CD4-positive, alpha-beta T cell treated with Interleukin-10 for 1 hour (primary cell): Measurements from ENCODE around the gene MAP3K5.
"Not testable (repeated sequence)": the region's sequence is repeated elsewhere in the genome, so short reads cannot be mapped to it uniquely, and the experiment has no call there.

Experiments
- DNase-seq: peaks from one replicate; pipeline ENCODE4 v3.0.0-alpha.2; 2020

MAP3K5 gene

DNA sequence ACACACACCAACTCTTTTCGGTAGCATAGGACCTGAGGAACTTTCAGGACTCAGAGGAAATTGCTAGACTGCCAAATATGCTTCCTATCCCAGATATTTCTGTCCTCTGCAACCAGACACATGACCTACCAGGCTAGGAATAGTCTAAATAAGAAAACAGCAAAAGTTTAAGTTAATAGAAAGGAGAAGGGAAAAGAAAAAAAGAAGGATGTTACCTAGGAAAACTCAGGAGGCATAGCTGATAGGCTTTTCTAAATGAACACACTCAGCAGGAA lies 74.6 kb downstream of the MAP3K5 start:
- DNase-seq: no peak

DNA sequence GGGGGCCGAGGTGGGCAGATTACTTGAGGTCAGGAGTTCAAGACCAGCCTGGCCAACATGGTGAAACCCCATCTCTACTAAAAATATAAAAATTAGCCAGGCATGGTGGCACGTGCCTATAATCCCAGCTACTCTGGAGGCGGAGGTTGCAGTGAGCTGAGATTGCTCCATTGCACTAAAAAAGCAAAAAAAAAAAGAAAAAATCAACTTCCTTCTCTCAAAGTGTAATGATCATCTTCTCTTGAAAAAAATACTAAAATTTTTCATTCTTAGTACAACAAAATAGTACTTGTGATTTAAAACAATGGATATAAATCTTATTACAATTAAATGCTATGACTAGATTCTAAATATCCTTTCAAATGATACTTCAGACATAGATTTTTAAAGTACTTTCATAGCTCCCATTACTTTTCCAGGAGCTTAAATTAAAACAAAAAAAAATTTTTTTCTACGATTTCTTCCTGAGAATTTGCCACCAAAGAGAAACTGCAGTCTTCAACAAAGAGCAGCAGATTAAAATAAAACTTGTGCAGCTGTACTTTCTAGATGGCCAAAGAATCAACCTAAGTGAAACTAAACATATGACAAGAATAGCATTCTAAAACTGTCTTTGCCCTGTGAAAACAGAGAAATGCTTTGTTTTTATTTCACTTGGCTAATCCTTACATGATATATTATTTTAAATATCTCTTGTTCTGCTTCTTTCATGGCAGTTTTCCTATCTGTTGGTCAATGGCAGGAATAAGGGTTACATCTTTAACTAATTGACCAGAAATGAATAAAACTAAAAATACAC lies 75.2 kb downstream of the MAP3K5 start:
- DNase-seq: no peak

DNA sequence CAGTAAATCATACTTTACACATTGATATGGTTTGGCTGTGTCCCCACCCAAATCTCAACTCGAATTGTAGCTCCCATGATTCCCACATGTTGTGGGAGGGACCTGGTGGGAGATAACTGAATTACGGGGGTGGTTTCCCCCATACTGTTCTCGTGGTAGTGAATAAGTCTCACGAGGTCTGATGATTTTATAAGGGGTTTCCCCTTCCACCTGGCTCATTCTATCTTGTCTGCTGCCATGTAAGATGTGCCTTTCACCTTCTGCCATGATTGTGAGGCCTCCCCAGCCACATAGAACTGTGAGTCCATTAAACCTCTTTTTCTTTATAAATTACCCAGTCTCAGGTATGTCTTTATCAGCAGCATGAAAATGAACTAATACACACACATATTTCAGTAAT lies 79.6 kb downstream of the MAP3K5 start:
- not testable (repeated sequence) for DNase-seq

DNA sequence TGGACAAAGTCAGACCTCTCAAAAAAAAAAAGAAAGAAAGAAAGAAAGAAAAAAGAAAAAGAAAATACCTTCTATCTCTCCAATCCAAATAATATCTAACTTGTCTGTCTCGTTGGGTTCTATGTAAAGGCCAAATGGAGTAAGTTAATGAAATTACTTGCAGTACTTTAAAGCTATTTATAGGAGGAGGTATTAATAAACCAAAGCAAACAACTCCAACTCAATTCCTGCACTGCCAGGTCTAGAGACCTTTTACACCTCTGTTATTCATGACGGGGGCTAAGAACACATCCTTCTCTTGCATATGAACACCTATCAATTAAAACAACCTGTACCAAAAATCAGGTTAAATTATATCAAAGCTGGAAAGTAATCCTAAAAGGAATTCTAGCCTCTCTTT lies 80.6 kb downstream of the MAP3K5 start:
- no peak for DNase-seq

DNA sequence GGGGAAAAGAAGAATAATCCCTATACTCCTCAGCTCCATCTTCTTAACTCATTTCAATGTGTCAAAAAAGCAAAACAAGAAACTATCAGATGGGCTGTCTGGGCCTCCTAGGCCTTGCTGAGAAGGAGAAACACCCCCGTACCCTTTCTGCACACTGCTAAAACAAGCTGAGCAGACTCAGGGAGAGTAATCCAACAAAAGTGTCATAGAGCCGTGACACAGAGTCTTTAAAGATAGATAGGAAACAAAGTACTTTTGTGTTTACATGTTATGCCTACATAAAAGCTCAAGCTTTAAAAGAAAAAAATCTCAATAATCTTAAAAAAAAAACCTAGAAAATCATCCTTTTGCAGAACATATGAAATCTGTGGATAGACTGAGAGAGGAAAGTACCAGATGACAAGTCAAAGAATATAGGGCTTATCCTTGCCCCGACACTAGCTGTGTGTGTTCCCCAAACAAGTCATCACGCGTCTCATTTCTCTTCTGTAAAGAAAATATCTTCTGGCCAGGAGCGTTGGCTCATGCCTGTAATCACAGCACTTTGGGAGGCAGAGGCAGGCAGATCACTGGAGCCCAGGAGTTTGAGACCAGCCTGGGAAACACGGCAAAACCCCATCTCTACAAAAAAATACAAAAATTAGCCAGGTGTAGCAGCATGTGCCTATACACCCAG lies 81.3 kb downstream of the MAP3K5 start:
- DNase-seq: no peak

DNA sequence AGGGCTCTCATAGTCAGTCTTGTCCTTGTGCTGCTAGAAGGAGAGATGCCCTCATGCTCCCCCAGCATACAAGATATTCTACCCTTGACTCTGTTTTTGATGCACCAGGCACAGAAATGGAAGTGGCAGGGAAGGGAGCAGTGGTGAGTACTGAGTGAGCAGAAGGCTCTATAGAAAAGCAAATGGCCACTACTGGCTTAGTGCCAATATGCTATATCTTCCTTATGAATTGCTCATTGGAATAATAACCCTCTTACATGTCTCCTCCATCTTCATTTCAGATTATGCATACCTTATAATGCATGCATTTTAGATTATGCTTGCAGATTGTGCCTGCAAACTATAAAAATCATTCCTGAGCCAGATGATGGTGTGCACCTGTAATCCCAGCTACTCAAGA lies 82.8 kb downstream of the MAP3K5 start:
- DNase-seq: no peak

DNA sequence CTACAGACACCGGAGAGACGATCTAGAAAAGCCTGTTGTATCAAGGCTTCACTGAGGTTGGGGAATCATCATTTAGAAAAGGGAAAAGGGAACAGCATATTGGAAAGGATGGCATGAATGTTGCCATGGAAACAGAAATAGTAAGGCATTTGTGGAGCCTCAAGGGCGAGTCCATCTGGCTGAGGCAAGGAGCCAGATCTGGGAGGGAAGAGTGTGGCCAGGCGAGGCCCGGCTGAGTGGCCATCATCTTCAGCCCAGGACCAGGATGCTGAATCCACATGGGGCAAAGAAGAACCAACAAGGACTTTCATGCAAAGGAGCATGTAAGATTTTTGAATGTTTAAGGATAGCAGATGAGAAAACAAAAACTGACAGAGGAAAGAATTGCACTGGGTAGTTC lies 85.8 kb downstream of the MAP3K5 start:
- no peak for DNase-seq

DNA sequence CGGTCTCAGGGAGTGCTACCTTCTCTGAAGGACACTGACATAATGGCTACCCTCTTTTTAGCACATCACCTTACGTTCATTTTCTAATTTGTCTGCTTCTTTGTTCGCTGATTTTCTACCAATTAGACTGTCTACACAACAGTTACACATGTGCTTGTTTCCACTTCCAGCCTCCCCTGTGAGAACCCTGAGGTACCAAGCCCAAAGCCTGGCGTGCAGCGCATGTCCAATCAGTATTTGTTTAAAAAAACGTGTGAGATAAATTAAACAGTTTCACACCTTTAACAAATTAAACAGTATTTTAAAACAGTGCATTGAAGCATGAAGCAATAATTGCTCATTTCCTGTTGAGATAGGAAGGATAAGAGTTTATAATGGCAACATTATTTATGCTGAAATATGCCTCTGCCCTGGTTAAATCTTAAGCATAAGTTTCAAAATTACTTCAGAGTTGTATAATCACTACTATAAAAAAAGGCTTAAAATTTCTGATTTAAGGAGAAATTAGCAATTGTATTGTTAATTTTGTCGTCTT lies 88.9 kb downstream of the MAP3K5 start:
- DNase-seq: no peak

DNA sequence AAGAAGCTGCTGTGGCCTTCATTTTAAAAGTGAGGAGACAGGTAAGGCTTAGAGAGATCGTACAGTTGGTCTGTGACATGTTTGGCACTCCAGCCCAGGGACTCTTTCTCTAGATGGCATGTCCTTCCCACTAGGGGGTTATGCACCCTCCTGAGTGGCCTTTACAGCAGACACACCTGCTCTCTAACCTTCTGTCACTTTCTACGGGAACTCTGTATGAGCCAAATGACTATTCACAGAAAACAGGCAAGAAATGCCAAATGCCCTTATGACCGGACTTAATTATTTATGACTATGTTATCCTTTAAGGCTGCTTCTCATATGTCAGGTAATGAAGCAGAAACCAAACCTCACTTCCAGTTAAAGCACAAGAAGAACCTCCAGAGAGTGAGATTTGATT lies 91.2 kb downstream of the MAP3K5 start:
- no peak for DNase-seq

DNA sequence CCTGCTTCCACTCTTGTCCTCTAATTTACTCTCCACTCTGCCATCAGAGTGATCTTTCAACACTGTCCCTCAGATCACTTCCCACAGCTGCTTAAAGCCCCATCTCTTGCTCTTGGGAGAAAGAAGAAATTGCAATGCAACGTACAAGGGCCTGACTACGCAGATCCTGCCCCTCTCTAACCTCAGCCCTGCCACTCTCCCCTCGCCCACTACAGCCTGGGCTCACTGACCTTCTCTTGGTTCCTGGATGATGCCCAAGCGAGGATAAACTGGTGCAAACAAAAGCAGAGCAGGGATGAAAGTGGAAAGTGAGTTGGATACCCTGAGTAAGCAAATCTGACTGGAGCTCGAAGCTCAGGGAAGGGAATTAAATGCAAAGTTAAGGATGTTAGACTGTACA lies 92.9 kb downstream of the MAP3K5 start:
- DNase-seq: no peak

DNA sequence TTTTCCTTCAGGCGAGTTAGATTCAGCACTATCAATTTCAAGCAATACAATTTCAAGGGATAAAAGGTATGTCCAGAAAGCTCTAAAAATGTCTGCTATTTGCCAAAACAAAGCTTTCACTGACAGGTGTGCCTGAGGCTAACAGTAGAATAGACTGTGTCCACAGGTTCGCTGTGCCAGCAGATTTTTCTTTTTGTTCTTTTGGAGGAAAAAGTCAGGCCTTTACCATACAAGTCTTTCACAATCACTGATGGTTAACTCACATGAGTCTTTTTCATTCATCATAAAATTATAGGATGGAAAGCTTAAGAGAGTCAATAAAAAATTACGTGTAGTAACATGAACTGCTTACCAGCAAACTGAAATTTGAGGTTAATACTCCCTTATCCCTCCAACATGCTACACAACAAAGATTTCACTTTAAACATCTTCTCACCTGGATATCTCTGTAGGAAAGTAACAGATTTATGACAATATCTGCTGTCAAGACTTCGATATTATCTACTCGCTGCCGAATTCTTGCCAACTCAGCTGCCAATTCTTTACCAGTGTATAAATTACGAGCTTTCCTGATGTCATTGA lies 95.4 kb downstream of the MAP3K5 start:
- no peak for DNase-seq

DNA sequence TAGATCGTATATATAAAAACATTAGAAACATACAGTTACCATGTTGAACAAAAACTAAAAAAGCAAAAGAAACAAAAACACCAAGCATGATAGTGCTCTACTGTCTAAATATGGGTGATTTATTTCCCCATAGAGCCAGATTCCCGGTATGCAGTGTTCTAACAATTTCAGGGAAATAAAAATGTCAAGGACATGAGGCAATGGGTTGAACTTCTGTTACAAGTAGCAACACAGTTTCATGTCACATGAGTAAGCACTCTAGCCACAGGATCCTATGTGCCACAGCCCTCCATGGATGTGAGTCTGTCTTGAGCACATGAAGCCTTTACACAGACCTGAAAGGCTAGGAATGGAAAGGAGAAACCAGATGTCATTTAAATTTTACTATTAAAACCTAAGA lies 96.0 kb downstream of the MAP3K5 start:
- no peak for DNase-seq

DNA sequence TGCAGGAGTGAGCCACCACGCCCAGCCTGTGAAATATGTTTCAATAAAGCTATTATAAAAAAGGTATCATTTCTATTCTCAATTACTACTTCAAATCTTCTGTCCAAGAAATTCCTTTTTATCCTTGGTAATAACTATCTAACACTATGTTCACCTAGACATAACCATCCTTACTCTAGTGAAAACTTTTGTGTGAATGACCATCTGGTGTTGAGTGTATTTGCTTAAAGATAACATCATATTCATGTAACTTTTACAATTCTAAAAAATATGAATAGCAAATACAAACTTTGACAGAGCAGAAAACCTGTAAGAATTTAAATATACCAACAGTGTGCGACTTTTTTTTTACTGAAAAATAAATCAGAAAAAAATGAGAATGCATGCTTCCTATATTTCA lies 96.9 kb downstream of the MAP3K5 start:
- no peak for DNase-seq

DNA sequence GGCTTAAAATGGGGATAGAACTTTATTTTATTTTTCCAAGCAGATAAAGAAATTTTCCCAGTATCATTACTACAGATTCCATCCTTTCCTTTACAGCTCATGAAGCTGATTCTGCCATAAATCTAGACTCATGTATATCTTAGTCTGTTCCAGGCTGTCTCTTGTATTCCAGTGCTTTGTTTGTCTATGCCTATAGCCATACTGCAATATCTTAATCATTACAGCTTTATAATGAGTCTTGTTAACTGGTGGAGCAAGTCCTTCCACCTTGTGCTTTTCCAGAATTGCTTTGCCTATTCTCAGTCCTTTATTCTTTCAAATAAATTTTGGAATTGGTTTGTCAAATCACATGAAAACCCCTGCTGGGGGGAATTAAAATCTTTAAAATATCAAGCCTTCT lies 99.2 kb downstream of the MAP3K5 start:
- no peak for DNase-seq

DNA sequence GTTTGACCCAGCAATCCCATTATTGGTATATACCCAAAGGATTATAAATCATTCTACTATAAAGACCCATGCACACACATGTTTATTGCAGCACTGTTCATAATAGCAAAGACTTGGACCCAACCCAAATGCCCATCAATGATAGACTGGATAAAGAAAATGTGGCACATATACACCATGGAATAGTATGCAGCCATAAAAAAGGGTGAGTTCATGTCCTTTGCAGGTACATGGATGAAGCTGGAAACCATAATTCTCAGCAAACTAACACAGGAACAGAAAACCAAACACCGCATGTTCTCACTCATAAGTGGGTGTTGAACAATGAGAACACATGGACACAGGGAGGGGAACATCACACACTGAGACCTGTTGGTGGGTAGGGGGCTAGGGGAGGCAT lies 104.4 kb downstream of the MAP3K5 start:
- not testable (repeated sequence) for DNase-seq

DNA sequence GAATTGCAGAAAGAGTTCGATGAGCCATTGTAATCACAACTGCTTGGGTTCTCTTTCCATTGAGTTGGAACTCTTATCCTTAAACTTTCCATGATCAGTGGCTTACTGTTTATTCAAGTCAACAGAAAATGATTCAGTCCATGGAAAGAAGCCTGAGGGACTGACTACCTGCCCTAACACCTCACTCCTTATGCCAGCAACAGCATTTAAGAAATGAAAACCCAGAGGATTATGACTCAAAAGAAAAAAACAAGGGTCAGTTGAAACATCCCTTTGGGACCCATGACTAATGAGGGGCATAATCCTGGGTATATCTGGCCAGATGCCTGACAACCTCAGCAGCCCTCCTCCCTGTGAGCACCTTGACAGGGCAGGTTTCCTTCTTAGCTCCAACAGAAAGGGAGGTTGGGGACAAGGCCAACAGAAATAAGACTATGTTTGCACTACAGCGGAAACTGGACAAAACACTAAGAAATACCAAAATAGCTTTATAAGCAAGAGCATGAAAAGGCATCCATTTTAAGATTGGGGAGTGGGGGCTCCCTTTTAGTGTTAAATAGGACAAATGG lies 106.7 kb downstream of the MAP3K5 start:
- DNase-seq: no peak

DNA sequence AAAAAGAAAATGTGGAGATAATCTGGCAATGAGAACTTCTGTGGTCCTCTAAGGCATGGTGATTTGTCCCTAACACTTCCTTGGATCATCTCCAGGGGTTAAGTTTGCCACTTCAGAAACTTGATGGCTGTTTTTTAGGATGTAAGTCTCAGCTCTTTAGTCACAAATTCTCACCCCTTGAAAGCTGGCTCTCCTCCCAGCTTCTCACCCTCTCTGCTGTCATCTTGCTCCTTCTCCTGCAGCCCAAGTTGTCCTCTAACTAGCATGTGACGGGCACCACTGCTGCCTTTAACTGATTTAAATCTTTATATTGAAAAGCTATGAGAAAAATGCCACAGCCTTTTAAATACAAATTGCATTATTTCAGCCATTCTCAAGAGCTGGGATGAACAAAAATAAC lies 107.8 kb downstream of the MAP3K5 start:
- no peak for DNase-seq

DNA sequence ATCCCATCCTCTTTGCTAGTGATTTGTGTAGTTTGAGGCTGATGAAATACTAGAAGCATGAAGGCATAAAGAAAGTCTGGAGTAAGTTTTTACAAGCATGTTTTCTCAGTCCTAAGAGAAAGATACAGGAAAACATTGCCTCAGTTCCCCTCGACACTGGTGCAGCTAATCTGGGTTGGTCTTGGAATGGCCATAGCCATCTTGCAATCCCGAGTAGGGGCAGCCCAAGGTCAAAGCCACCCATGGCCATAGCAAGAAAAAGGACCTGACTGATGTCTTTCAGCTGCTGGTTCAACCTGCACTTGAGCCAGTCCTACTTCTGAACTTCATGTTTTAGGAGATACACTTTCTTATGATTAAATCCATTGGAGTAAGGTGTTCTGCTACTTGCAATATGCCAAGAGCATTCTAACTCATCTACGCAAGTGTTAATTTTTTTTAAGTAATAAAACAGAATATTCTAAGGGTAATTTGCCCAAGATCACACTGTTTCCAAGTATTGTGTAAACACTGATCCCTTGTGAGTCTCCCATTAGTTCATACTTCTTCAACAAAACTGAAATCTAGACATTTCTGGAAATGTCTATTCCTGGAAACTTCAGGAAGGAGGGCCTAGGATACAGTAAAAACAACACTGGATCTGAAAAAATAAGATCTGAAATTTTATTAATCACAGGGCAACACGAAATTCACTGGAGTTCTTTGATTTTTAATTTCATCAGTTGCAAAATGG lies 108.9 kb downstream of the MAP3K5 start:
- DNase-seq: no peak

DNA sequence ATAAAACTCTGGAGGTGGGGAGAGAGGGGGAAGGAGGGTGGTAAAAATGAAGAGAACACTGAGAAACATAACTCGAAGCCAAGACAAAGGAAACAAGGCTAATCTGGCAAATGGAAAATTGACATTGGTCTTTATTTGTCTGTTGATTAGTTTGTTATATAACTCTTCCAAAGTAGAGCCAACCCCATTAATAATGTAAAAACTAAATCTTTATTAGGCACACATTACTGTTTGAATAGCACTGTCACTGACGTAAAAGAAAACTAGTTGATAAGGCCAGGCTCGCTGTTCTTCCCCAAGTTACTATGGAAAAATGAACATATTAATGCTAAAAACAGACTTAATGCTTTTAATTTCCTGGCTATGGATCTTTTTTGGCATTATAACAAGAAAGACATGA lies 110.0 kb downstream of the MAP3K5 start:
- DNase-seq: no peak

DNA sequence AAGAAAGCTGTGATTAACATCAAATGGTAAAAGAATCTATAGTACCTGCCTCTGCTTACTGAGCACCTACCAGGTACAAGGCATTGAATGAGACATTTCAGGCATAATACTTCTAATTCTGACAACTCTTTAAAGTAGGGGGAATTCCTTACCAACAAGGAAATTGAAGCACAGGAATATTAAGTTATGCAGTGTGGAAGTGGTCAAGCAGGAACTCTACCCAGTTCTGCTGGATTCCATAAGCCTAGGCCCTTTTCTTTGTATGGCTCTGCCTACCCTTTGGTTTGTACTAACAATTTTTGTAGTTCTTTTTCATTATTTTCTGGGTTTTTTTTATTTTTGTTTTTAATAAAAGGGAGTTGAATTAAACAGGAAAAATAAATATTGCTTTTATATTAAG lies 114.5 kb downstream of the MAP3K5 start:
- no peak for DNase-seq

DNA sequence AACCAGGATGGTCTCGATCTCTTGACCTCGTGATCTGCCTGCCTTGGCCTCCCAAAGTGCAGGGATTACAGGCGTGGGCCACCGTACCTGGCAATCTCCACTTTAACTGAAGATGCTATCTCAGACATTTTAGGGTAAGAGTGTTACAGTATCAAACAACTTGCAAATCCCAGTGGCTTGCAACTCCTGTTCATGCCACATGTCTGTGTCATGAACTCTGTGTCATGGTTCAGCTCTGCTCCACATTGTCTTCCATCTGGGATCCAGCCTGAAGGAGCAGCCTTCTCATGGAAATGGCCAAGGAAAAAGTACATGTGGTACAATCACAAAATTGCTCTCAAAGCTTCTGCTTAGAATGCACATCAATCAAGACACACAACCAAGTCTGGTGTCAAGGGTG lies 114.9 kb downstream of the MAP3K5 start:
- no peak for DNase-seq

DNA sequence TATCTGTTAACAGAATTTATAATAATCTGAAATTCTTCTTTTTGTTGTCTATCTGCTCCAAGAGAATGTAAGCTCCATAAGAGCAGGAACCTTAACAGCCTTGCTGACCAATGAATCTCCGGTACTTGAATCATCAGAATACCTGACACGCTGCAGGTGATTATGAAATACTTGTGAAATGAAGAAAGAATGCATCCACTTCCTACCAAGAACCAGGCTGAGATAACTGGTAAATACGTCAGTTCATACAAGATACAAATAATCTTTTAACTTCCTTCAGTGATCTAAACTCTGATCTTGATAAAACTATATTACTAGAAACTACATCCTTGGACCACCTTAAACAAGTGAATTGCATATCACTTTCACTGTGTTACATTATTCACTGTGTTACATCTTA lies 116.2 kb downstream of the MAP3K5 start:
- DNase-seq: no peak

DNA sequence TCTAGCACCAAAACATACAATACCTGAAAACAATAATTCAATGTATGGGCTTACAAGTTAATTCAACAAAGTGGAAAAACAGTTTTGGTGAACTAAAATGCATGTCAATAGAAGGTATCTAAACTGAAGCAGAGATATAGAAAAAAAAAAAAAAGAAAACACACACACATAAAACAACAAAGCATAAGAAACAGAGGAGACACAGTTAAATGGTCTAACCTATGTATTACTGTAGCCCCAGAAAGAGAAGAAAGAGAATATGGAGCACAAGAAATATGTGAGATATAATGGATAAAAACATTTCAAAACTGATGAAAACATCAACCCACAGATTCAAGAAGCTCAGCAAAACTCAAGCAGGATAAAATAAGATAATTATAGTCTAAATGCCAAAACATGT lies 118.7 kb downstream of the MAP3K5 start:
- no peak for DNase-seq
